Neural progenitor cell (in vitro differentiated cells): ENCODE measurements around the gene IFNA5. TPM values are rescaled to one million over a fixed set of nuclear protein-coding genes. Genes with fewer than 3 reads are reported as not detected.
A peak's percentile ranks its signal among the peaks of the same experiment; 100 is the strongest.

Source experiments
- DNase-seq: peaks from one replicate; pipeline ENCODE4 v3.0.0-alpha.2; 2016; ENCODE audit warnings: low spot score
- H2AFZ ChIP-seq: fragments of 200-600 bp; sonication (generic); replicated peaks from 2 replicates; pipeline ENCODE4 v1.6.1; 2016; ENCODE audit warnings: antibody characterized with exemption
- H3F3A ChIP-seq: fragments of 200-600 bp; sonication (generic); 2 replicates; pipeline ENCODE4 v1.6.1; 2016; ENCODE audit warnings: antibody characterized with exemption, low read depth
- H3K27ac ChIP-seq: fragments of 200-600 bp; sonication (generic); 2 replicates; pipeline ENCODE4 v1.5.1; 2016; ENCODE audit warnings: mild to moderate bottlenecking
- H3K27me3 ChIP-seq: fragments of 200-600 bp; sonication (generic); 2 replicates; pipeline ENCODE4 v1.6.1; 2016; ENCODE audit warnings: mild to moderate bottlenecking, moderate library complexity
- H3K36me3 ChIP-seq: fragments of 200-600 bp; sonication (generic); 2 replicates; pipeline ENCODE4 v1.5.1; 2016
- H3K4me1 ChIP-seq: fragments of 200-600 bp; sonication (generic); 2 replicates; pipeline ENCODE4 v1.6.1; 2016; ENCODE audit warnings: mixed run types
- H3K4me2 ChIP-seq: fragments of 200-600 bp; sonication (generic); 2 replicates; pipeline ENCODE4 v1.6.1; 2016
- H3K4me3 ChIP-seq: fragments of 200-600 bp; sonication (generic); 2 replicates; pipeline ENCODE4 v1.5.1; 2016
- H3K79me2 ChIP-seq: fragments of 200-600 bp; sonication (generic); 2 replicates; pipeline ENCODE4 v1.6.1; 2016; ENCODE audit warnings: low read depth
- H3K9ac ChIP-seq: fragments of 200-600 bp; sonication (generic); 2 replicates; pipeline ENCODE4 v1.6.1; 2016
- H3K9me3 ChIP-seq: fragments of 200-600 bp; sonication (generic); 2 replicates; pipeline ENCODE4 v1.5.1; 2016; ENCODE audit warnings: low read depth
- H4K20me1 ChIP-seq: fragments of 200-600 bp; sonication (generic); 2 replicates; pipeline ENCODE4 v1.6.1; 2016; ENCODE audit warnings: low read depth
- H3K27ac Mint-ChIP-seq: 3 replicates; pipeline ENCODE4 v1.8.0; 2021; ENCODE audit warnings: mixed read lengths
- H3K27me3 Mint-ChIP-seq: 2 replicates; pipeline ENCODE4 v1.8.0; 2022; ENCODE audit warnings: low read depth, mild to moderate bottlenecking, inconsistent platforms, moderate library complexity, mixed read lengths; ENCODE audit not compliant: insufficient read depth
- H3K36me3 Mint-ChIP-seq: 3 replicates; pipeline ENCODE4 v1.8.0; 2021; ENCODE audit warnings: mixed read lengths
- H3K4me1 Mint-ChIP-seq: 3 replicates; pipeline ENCODE4 v1.8.0; 2021; ENCODE audit warnings: mixed read lengths
- H3K4me3 Mint-ChIP-seq: 3 replicates; pipeline ENCODE4 v1.8.0; 2021; ENCODE audit warnings: mild to moderate bottlenecking, moderate library complexity, mixed read lengths
- H3K9me3 Mint-ChIP-seq: 3 replicates; pipeline ENCODE4 v1.8.0; 2020; ENCODE audit warnings: mixed read lengths
- EZH2 ChIP-seq: fragments of 200-600 bp; sonication (generic); IDR thresholded peaks from 2 replicates; pipeline ENCODE4 v1.6.1; 2017; ENCODE audit warnings: antibody characterized with exemption, mild to moderate bottlenecking, moderate library complexity
- EZH2phosphoT487 ChIP-seq: fragments of 200-600 bp; sonication (generic); IDR thresholded peaks from 2 replicates; pipeline ENCODE4 v1.6.1; 2017; ENCODE audit warnings: antibody characterized with exemption
- total RNA-seq: library from RNA; depleted of rRNA; stranded (reverse); fragments of >200 nt; gene quantifications from 2 replicates; pipeline ENCODE4 v1.2.3, GENCODE V29; 2015; ENCODE audit warnings: low replicate concordance
- TF ChIP-seq, protein P1 (sequence below): fragments of 200-600 bp; sonication (generic); IDR thresholded peaks from 2 replicates; pipeline ENCODE4 v1.5.1; 2017; ENCODE audit warnings: antibody characterized with exemption, mild to moderate bottlenecking

Gene IFNA5
- total RNA-seq, 1 donor from 2014 or later = 0.21 TPM

DNA sequence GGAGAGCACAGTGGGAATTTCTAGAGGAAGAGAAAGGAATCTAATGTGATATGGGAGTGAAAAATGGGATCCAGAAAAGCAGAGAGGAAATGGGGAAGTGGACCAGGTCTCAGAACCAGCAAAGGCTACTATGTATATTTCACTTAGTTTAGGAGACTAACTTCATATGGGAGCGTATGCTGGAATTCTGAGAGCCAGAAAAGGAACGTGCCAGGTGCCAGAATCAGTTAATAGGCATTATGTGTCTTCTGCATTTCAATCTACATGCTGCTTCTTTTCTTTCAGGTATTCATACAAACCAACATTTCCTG is 36.8 kb downstream of the IFNA5 start:
- Histone ChIP-seq H3K79me2 (no peaks in the 10 kb centered on the region), H3F3A (no peaks in the 10 kb centered on the region), H3K4me2 (no peak overlapping the region), H3K4me1 (peaks cover 5% of the 10 kb centered on the region), H3K9ac (no peak overlapping the region), H3K27me3 (peaks cover 70% of the 10 kb centered on the region), H2AFZ (no peak overlapping the region), H3K27ac (no peak overlapping the region), H4K20me1 (no peaks in the 10 kb centered on the region), H3K4me3 (no peak overlapping the region), H3K36me3 (no peaks in the 10 kb centered on the region), H3K9me3 (no peaks in the 10 kb centered on the region)
- Mint-ChIP-seq H3K9me3 (peaks cover 2% of the 10 kb centered on the region), H3K36me3 (no peaks in the 10 kb centered on the region), H3K27me3 (peaks cover 2% of the 10 kb centered on the region), H3K27ac (no peak overlapping the region), H3K4me3 (no peak overlapping the region), H3K4me1 (no peaks in the 10 kb centered on the region)
- TF ChIP-seq EZH2 = no peak
- no peak for TF ChIP-seq EZH2phosphoT487
- TF ChIP-seq, protein P1, sequence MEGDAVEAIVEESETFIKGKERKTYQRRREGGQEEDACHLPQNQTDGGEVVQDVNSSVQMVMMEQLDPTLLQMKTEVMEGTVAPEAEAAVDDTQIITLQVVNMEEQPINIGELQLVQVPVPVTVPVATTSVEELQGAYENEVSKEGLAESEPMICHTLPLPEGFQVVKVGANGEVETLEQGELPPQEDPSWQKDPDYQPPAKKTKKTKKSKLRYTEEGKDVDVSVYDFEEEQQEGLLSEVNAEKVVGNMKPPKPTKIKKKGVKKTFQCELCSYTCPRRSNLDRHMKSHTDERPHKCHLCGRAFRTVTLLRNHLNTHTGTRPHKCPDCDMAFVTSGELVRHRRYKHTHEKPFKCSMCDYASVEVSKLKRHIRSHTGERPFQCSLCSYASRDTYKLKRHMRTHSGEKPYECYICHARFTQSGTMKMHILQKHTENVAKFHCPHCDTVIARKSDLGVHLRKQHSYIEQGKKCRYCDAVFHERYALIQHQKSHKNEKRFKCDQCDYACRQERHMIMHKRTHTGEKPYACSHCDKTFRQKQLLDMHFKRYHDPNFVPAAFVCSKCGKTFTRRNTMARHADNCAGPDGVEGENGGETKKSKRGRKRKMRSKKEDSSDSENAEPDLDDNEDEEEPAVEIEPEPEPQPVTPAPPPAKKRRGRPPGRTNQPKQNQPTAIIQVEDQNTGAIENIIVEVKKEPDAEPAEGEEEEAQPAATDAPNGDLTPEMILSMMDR = no peak
- no peak for DNase-seq

DNA sequence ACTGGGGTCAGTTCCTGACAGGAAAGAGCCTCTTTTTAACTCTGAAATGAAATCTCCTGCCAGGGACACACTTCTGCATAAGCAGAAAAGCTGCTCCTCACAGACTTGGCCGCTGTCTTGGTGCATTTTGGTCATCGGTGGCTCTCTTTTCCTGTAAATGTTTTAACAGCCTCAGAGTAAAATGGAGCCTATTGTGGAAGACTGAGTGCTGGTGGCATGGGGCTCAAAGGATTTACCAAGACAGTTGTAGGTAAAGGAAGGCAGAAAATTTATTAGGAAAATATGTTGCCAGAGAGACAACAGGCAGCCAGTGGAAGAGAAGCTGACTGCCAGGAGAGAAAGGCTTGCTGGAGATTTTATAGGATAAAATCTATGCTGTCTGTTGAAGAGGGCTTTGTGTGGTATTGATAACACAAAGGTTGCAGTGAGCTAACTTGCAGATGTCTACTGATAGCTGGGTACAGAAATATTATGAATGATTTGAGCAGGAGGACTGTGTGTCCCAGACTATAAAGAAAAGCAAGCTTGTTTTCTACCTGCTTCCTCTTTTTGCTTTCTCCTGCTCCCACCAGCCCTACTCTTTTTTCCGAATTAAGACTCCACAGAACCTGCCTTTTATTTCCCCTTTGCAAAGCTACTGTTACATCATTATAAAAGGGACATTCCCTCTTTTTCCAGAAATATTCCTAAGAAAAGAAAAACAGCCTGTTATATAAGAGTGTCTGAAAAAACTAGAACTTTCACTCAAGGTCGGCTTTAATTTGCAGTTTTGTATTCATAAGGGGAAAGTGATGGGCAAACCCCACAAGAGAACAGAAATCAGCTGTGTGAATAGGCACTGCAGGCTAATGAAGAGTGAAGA is 37.4 kb downstream of the IFNA5 start:
- no peak for DNase-seq
- Mint-ChIP-seq H3K4me3 (no peak overlapping the region), H3K36me3 (no peaks in the 10 kb centered on the region), H3K27me3 (peaks cover 2% of the 10 kb centered on the region), H3K27ac (no peak overlapping the region), H3K4me1 (no peaks in the 10 kb centered on the region), H3K9me3 (peaks cover 2% of the 10 kb centered on the region)
- peaks cover 5% of the 10 kb centered on the region for H3K4me1 ChIP-seq
- H3K4me3 ChIP-seq = no peak overlapping the region
- TF ChIP-seq EZH2phosphoT487 = no peak
- TF ChIP-seq, protein P1 = no peak
- no peak for TF ChIP-seq EZH2
- H4K20me1 ChIP-seq = no peaks in the 10 kb centered on the region
- no peak overlapping the region for H3K9ac ChIP-seq
- no peaks in the 10 kb centered on the region for H3F3A ChIP-seq
- no peaks in the 10 kb centered on the region for H3K36me3 ChIP-seq
- no peak overlapping the region for H3K27ac ChIP-seq
- H3K79me2 ChIP-seq = no peaks in the 10 kb centered on the region
- H3K27me3 ChIP-seq = peaks cover 76% of the 10 kb centered on the region
- H3K4me2 ChIP-seq = no peak overlapping the region
- no peaks in the 10 kb centered on the region for H3K9me3 ChIP-seq
- H2AFZ ChIP-seq = peak overlapping the region; percentile 50

DNA sequence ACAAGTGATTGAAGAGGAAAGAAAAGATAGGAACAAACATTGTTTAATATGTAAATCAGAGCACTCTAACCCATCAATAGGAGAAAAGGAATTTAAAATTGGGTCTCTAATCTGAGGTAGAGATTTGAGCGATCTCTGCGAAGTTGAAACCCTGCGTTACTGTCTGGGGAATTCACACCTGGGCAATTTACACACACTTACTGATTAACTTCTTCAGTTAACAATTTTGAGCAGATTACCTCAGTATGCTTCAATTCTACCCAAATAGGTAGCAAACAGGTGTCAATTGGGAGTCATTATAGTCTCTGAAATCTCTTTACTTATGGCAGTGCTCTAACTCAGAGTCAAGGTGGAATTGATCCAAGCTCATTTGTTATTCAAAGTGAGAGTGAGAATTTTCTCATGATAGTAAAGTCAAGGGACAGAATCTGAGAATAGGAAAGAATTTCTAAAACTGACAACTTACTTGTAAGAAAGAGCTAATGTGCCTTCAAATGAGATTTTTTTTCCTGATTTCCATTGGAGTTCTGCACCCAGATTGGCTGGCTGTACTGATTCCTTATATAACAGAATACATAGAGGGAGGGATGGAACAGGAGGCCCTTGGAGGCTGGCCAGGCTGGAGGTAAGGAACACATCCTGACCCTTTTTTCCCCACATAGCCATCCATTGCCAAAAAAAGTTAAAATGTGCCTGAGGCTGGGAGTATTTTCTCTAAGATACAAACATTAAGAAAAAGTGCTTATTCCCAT is 38.2 kb downstream of the IFNA5 start:
- no peaks in the 10 kb centered on the region for H4K20me1 ChIP-seq
- no peaks in the 10 kb centered on the region for H3K79me2 ChIP-seq
- Mint-ChIP-seq H3K4me1 (no peaks in the 10 kb centered on the region), H3K9me3 (peaks cover 2% of the 10 kb centered on the region), H3K27me3 (peaks cover 2% of the 10 kb centered on the region), H3K27ac (no peak overlapping the region), H3K4me3 (no peak overlapping the region), H3K36me3 (no peaks in the 10 kb centered on the region)
- H3K4me1 ChIP-seq = peaks cover 5% of the 10 kb centered on the region
- H3K27me3 ChIP-seq = peaks cover 76% of the 10 kb centered on the region
- no peak overlapping the region for H3K4me2 ChIP-seq
- DNase-seq = no peak
- no peak overlapping the region for H3K27ac ChIP-seq
- H2AFZ ChIP-seq = no peak overlapping the region
- no peak overlapping the region for H3K9ac ChIP-seq
- TF ChIP-seq, protein P1 = no peak
- TF ChIP-seq EZH2 = no peak
- no peak for TF ChIP-seq EZH2phosphoT487
- H3K36me3 ChIP-seq = no peaks in the 10 kb centered on the region
- H3K9me3 ChIP-seq = no peaks in the 10 kb centered on the region
- H3F3A ChIP-seq = no peaks in the 10 kb centered on the region
- no peak overlapping the region for H3K4me3 ChIP-seq
